ENCODE measurements around the gene NEAT1. TPM values are rescaled to one million over a fixed set of nuclear protein-coding genes. Genes with fewer than 3 reads are reported as not detected.

NEAT1 gene
- total and polyA plus RNA-seq, 9 of the 15 experiments (the other 6 are each of a cell fraction or from before 2014, with no cell fraction given) = 20.1 to 389 (median 62.8) TPM

GRCh38 chr11:65445101-65445603, 22.6 kb downstream of the NEAT1 start:
- in situ Hi-C loops (cut with MboI) = no loop called here
- H3K4me3 ChIP-seq = no peak overlapping the region
- CTCF ChIA-PET (ENCODE audit: low intra/inter-chr PET ratio) = no interaction called here
- DNase-seq (ENCODE audit: extremely low read depth in 1 of 4, low spot score in 3 of 4) = no peak
- intact Hi-C loops (cut with micrococcal nuclease) = no loop called here
- no peaks in the 10 kb centered on the region for H3K9me1 ChIP-seq (ENCODE audit: control insufficient read depth, insufficient read depth, low read length)
- peaks cover 22 to 67% of the 10 kb centered on the region in 2 experiments; a peak in 4 of 5 replicates for H3K4me1 ChIP-seq (replicated peaks in 1 of 2; ENCODE audit: control insufficient read depth in 2 of 2, insufficient read depth in 2 of 2, low read length in 2 of 2)
- H3K79me2 ChIP-seq (ENCODE audit: control insufficient read depth, insufficient read depth, low read length) = peaks cover 32% of the 10 kb centered on the region
- no TSS peak for BruUV-seq (replicated peaks)
- no peaks in the 10 kb centered on the region for H3K9me3 ChIP-seq (replicated peaks; ENCODE audit: control insufficient read depth, insufficient read depth, low read depth, low read length)
- H3K27me3 ChIP-seq (ENCODE audit: control insufficient read depth in 2 of 2, insufficient read depth in 2 of 2, low read length in 2 of 2) = no peaks in the 10 kb centered on the region
- H3K36me3 ChIP-seq (ENCODE audit: control insufficient read depth, insufficient read depth, low read length) = peaks cover 52% of the 10 kb centered on the region; the same call in 2 of the 3 replicates
- no peak for FAIRE-seq
- H4K20me1 ChIP-seq (replicated peaks; ENCODE audit: control insufficient read depth, insufficient read depth, low read length) = peaks cover 17% of the 10 kb centered on the region; the same call in 1 of the 2 replicates
- TF ChIP-seq AFF4 (CRISPR knock-in tag; IDR thresholded peaks at IDR 0.05) (0 out of 2 replicates have a peak, but pooled peaks have one; percentile 24), MYNN (IDR thresholded peaks at IDR 0.05) (peak; percentile 38; the same call in 1 of the 2 replicates), MYNN (CRISPR knock-in tag; IDR thresholded peaks at IDR 0.05) (no peak), ZBED1 (IDR thresholded peaks at IDR 0.05) (0 out of 2 replicates have a peak, but pooled peaks have one; percentile 36), CCNT2 (IDR thresholded peaks at IDR 0.05; ENCODE audit: borderline replicate concordance, extremely low read depth, insufficient read length, low read depth, low read length) (no peak), ZNF184 (CRISPR knock-in tag; IDR thresholded peaks at IDR 0.05) (no peak), ZNF217 (CRISPR knock-in tag; IDR thresholded peaks at IDR 0.05) (no peak), GATAD2A (IDR thresholded peaks at IDR 0.05) (no peak), SMC3 (conservative IDR thresholded peaks at IDR 0.05; ENCODE audit: insufficient read depth, low read depth, low read length) (no peak), SUPT5H (IDR thresholded peaks at IDR 0.05) (peak; percentile 28), CHD2 (IDR thresholded peaks at IDR 0.05; ENCODE audit: low read depth, low read length) (0 out of 2 replicates have a peak, but pooled peaks have one; percentile 6), CBX5 (IDR thresholded peaks at IDR 0.05; ENCODE audit: borderline replicate concordance, low read depth) (no peak), POLR2A (conservative IDR thresholded peaks at IDR 0.05) (peak; percentile 7), SRF (CRISPR knock-in tag; IDR thresholded peaks at IDR 0.05) (0 out of 4 replicates have a peak, but pooled peaks of 1 of the 2 experiments have one; percentile 15), POLR2AphosphoS2 (IDR thresholded peaks at IDR 0.05; ENCODE audit: low read length) (peak; percentile 84), MEF2A (IDR thresholded peaks at IDR 0.05; ENCODE audit: control insufficient read depth, low read depth, low read length) (no peak), E2F8 (IDR thresholded peaks at IDR 0.05; ENCODE audit: low read depth, partially characterized antibody) (peak; percentile 9), HMGN3 (IDR thresholded peaks at IDR 0.05; ENCODE audit: borderline replicate concordance, extremely low read depth, insufficient read length, low read depth, low read length) (peak; percentile 49), ZNF324 (CRISPR knock-in tag; IDR thresholded peaks at IDR 0.05) (no peak)
- POLR2A ChIA-PET = interaction anchor here (0.6 to 12.0 kb wide), 15 partner anchors 8 to 170 kb away, joined by 3 to 309 read pairs (median 5); partner anchors contain the start of genes MALAT1 and NEAT1
- H3K9ac ChIP-seq (ENCODE audit: insufficient read depth in 1 of 2, low read depth in 2 of 2, low read length in 2 of 2) = peak overlapping the region in 1 of 2 experiments; percentile 78; a peak in 2 of 4 replicates
- no peak for ATAC-seq
- no peak overlapping the region for H2AFZ ChIP-seq (ENCODE audit: low read depth, low read length)
- 74% methylated on average over 10 of the region's 15 CpGs for WGBS (ENCODE audit: insufficient coverage, low coverage, missing lambda C conversion rate)
- H3K27ac ChIP-seq (ENCODE audit: extremely low read depth, low read depth, low read length) = peak overlapping the region; percentile 12; the same call in 1 of the 3 replicates
- H3K4me2 ChIP-seq (ENCODE audit: insufficient read depth, low read length) = no peak overlapping the region

Data from K562 (cell line).